KG1 (cell line): ENCODE results near the gene TRPM4.
"Not testable (repeated sequence)": the region's sequence is repeated elsewhere in the genome, so short reads cannot be mapped to it uniquely, and the experiment has no call there.

Experiments used
- DNase-seq: peaks from one replicate; lab custom pipeline; 2025; lab: John Stamatoyannopoulos, UW

Gene TRPM4

DNA sequence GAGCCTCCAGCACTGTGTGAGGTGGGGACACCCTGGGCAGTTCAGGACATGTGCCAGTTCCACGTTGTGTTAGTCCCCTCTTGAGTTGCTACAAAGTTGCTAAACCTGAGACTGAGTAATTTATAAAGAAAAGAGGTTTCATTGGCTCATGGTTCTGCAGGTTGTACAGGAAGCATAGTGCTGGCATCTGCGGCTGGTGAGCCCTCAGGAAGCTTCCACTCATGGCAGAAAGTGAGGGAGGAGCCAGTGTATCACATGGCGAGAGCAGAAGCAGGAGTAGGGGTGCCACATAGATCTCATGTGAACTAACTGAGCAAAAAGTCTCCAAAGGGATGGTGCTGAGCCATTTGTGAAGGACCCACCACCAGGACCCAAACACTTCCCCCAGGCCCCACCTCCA lies 33.2 kb downstream of the TRPM4 start:
- no peak for DNase-seq

DNA sequence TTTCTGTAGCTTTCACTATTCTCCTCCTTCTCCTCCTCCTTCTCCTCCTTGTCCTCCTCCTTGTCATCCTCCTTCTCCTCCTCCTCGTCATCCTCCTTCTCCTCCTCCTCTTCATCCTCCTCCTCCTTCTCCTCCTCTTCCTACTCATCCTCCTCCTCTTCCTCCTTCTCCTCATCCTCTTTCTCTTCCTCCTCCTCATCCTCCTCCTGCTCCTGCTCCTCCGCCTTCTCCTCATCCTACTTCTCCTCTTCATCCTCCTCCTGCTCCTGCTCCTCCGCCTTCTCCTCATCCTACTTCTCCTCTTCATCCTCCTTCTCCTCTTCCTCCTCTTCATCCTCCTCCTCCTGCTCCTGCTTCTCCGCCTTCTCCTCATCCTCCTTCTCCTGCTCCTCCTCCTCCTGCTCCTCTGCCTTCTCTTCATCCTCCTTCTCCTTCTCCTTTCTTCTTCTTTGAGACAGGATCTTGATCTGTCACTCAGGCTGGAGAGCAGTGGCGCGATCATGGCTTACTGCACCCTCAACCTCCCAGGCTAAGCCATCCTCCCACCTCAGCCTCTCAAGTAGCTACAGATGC lies 36.3 kb downstream of the TRPM4 start:
- no peak for DNase-seq

DNA sequence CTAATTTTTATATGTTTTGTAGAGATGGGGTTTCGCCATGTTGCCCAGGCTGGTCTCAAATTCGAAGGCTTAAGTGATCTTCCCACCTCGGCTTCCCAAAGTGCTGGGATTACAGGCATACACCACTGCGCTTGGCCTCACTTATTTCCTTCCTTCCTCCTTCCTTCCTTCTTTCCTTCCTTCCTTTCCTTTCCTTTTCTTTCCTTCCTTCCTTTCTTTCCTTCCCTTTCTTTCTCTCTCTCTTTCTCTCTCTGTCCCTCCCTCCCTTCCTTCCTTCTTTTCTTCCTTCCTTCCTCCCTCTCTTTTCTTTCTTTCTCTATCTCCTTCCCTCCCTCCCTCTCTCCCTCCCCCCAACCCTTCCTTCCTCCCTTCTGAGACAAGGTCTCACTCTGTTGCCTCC lies 36.8 kb downstream of the TRPM4 start:
- no peak for DNase-seq

DNA sequence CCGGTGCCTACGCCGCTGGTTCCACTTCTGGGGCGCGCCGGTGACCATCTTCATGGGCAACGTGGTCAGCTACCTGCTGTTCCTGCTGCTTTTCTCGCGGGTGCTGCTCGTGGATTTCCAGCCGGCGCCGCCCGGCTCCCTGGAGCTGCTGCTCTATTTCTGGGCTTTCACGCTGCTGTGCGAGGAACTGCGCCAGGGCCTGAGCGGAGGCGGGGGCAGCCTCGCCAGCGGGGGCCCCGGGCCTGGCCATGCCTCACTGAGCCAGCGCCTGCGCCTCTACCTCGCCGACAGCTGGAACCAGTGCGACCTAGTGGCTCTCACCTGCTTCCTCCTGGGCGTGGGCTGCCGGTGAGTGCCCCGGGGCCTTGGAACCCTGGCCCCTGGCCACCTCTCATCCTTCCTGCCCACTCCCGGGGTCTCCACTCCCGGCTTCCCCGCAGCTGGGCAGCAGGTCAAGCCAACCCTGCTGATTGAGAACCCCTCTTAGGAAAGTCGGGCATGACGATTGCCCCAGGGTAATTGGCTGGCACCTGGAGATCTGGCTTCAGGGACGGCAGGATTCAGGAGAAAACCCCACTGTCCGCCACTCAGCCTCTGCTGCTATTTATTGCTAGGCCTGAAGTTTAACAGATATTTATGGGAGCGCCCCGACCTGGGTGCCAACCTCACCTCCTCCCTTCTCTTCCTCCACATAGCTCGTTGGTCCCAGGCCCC lies 39.1 kb downstream of the TRPM4 start:
- DNase-seq: no peak

DNA sequence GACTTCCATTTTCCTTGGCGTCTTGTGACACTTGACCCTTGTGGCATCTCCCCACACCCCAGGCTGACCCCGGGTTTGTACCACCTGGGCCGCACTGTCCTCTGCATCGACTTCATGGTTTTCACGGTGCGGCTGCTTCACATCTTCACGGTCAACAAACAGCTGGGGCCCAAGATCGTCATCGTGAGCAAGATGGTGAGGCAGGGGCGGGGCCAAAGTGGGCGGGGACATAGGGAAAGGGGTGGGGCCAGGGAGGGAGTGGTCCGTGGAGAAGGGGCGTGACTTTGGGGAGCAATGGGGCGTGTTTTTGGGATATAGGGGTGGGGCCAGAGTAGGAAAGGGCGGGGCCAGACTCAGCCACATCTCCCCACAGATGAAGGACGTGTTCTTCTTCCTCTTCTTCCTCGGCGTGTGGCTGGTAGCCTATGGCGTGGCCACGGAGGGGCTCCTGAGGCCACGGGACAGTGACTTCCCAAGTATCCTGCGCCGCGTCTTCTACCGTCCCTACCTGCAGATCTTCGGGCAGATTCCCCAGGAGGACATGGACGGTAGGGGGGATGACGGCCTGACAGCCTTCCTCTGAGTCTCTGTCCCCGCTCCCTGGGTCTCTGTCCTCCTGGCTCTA lies 42.8 kb downstream of the TRPM4 start:
- DNase-seq: no peak

DNA sequence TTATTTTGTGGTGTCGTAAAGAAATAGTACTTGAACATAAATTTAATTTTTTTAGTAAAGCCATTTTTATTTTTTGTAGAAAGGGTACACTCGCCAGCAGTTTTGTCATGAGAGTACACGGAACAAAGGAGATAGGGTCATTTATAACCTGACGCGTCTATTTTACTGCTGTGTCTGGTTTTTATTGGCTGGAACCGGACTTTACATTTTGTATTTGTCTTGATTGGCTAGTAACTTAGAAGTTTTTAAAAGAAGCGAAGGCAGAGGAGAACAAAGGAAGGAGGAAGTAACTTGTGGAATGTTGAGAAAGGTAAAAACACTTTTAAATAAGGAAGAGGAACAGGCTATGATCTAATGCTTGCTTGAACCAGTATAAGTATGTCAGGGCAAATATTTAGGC lies 43.5 kb downstream of the TRPM4 start:
- DNase-seq: no peak

DNA sequence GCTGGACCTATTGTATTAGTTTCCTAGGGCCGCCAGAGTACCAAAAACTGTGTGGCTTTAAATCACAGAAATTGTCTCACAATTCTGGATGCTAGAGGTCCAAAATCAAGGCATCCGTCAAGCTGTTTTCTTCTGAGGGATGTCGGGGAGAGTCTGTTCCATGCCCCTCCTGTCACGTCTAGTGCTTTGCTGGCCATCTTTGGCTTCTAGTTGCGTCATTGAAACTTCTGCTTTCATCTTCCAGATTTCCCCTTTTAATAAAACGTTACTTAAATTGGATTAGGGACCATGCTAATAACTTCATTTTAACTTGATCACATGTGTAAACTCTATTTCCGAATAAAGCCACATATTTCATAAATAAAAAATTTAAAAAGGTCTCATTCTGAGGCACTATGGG lies 47.5 kb downstream of the TRPM4 start:
- no peak for DNase-seq

DNA sequence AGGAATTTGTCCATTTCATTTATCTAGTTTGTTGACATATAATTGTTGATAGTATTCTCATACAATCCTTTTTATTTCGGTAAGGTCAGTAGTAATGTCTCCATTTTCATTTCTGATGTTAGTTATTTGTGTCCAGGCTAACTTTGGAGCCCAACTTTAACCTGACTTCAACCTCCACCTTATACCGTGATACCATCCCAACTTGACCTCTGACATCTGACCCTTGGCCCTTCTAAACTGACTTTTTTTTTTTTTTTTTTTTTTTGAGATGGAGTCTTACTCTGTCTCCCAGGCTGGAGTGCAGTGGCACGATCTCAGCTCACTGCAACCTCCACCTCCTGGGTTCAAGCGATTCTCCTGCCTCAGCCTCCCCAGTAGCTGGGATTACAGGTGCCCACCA lies 51.9 kb downstream of the TRPM4 start:
- not testable (repeated sequence) for DNase-seq

DNA sequence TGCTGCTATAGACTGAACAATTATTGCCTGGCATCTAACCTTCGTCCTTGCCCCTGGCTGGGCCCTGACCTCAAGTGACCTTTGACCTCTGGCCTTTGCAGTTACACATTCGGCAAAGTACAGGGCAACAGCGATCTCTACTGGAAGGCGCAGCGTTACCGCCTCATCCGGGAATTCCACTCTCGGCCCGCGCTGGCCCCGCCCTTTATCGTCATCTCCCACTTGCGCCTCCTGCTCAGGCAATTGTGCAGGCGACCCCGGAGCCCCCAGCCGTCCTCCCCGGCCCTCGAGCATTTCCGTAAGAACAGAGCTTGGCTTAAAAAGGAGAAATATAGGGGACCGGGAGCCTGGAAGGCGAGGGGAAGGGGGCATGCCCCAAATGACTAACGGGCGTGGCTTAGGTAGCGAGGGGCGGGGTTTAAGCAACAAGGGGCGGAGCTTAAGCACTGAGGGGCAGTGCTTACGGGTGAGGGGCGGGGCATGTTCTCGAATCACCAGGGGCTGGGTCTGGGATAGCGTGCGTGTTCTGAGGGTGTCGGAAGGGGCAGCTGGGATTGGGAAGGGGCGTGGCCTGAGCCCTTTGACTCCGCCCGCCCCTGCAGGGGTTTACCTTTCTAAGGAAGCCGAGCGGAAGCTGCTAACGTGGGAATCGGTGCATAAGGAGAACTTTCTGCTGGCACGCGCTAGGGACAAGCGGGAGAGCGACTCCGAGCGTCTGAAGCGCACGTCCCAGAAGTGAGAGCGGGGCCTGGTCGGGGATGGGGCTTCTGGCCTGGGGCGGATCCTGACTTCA lies 52.7 kb downstream of the TRPM4 start:
- DNase-seq: no peak

DNA sequence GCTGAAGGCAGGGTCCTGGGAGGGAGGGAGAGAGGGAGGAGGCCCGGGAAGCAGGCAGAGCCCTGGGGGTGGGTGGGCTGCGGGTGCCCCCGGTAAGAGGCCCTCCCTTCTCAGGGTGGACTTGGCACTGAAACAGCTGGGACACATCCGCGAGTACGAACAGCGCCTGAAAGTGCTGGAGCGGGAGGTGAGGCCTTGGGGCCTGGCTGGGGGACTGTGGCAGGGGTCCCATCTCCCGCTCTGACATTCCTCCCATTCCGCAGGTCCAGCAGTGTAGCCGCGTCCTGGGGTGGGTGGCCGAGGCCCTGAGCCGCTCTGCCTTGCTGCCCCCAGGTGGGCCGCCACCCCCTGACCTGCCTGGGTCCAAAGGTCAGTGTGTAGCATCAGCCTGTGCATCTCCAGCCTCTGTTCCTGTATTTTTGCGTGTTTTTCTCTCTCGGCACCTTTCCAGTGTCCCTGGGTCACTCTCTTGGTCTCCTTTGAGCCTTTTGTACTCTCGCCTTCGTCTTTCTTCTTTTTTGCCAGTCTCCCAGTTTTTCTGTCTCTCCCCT lies 53.4 kb downstream of the TRPM4 start:
- no peak for DNase-seq

DNA sequence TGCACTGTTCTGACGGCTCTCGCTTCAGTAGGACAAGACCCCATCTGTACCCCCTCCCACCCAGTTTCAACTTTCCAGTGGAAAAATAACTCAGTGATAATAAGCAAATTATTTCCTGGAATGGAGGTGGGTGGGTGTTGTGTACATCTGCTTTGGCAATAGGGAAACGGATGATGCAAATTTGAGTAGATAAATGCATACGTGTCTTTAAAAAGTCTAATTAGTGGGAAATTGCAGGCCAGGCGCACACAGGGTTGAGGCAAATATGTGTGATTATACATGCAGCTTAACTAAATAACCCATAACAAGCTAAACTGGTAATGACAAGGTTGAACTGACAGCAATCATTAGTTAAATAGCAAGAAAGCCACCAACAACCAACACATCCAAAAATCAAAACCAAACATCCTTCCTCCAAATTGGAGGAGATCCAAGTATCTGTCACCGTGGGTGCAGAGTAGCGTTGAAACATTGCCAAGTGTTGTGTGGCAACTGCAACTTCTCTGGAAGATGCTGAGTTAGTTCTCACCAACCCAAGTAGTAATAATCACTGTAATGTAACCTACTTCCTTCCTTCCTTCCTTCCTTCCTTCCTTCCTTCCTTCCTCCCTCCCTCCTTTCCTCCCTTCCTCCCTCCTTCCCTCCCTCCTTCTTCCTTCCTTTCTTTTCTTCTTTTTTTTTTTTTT lies 54.6 kb downstream of the TRPM4 start:
- DNase-seq: no peak

DNA sequence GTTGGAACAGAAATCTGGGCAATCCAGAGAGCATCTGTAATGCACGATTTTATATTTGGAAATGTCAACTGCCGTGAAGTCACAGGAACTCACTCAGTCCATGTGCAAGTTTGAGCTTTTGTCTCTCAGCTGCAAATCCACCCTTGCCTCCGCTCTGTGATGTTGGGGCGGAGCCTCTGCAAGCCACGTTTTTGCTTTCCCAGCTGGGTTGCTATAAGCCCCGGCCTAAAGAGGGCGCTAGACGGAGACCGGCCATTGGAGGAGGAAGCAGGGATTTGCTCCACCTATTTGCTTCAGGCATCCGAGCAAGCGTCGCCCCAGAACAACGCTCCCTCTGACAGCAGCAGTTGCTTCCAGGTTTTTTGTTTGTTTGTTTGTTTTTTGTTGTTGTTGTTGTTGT lies 56.2 kb downstream of the TRPM4 start:
- no peak for DNase-seq

DNA sequence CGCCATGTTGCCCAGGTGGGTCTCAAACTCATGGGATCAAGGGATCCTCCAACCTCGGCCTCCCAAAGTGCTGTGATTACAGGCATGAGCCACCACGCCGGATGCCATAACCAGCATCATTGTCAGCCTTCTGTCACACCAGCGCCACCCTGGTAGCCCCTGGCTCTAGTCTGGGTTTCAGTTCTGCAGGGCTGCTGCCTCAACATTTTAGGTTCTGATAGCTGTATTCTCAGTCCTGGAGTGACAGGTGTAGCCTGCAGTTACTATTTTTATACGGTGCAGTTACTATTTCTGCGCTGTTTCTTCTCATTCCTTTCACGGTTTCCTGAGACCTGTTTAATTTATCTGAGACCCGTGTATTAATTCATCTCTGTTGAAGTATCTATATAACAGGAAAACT lies 57.1 kb downstream of the TRPM4 start:
- no peak for DNase-seq

DNA sequence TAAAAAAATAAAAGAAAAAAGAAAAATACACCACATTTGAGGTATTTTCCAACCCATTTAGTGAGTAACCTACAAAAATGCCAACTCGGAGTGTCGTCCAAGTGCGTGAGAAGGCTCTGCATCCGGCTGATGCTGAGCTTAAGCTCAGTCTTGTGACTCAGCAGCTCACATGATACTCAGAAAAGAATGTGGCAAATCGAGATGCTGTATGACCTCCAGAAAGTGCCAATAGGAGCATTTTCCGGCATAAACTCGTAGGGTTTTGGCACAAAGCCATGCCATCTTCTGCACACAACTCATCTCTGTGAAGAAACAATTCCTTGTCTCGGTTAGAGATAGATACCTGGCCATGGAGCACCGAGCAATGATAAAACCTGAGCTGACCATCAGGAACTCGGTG lies 58.5 kb downstream of the TRPM4 start:
- DNase-seq: no peak

DNA sequence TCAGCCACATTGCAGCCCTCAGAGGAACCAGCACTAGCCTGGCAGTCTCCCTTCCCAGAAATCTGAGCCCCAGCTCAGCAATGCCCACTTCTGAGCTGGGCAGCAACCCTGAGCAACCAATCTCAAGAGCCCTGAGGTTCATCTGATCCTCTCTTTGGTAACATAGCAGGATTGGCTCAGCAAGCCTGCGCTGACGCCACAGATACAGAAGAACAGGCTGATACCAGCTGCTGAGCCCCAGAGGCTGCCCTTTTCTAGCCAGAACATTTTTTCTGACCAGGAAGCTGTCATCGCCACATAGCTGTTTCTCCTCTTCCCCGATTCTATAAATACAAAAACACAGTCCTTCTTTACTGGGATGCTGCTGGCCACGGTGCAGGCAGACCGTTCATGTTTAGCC lies 59.8 kb downstream of the TRPM4 start:
- DNase-seq: no peak

DNA sequence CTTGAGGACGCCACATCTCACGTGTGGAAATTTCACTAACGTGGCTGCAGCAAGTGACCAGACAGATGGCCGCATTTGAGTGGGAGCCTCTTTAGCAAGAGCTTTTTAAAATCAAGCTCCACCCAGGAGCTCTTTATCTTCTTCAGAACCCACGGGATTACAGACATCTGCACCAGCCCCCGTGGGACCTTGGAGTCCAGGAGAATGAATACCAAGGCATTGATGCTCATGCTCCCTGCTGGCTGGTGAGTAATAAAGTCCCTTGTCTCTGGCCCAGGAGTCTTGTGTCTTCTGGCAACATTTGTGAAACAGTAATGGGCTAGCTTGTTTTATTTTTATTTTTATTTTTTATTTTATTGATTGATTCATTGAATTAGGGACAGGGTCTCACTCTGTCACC lies 64.4 kb downstream of the TRPM4 start:
- DNase-seq: no peak

DNA sequence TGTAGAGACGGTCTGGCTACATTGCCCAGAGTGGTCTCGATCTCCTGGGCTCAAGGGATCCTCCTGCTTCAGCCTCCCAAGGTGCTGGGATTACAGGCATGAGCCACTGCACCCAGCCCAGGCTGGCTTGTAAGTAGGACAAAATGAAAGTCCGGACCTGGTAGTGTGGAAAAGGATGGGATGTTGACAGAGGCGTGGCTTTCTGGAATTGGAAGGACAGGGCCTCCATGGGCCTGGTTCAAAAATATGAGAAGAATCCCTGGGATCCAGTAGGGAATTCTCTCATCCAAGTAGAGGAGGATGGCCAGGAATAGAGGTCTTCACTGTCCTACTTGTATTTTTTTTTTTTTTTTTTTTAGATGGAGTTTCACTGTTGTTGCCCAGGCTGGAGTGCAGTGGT lies 64.9 kb downstream of the TRPM4 start:
- no peak for DNase-seq

DNA sequence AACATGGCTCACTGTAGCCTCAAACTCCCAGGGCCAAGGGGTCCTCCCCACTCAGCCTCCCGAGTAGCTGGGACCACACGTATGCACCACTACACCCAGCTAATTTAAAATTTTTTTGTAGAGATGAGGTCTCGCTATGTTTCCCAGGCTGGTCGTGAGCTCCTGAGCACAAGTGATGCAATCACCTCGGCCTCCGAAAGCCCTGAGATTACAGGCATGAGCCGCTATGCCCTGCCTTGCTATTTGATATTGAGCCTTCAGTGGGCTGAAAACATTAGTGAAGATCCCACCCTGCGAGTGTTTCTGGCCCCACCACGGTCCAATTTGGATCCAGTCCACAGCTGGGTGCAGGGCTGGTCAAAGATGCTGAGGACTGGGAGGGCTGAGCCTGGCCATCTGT lies 65.9 kb downstream of the TRPM4 start:
- DNase-seq: no peak

DNA sequence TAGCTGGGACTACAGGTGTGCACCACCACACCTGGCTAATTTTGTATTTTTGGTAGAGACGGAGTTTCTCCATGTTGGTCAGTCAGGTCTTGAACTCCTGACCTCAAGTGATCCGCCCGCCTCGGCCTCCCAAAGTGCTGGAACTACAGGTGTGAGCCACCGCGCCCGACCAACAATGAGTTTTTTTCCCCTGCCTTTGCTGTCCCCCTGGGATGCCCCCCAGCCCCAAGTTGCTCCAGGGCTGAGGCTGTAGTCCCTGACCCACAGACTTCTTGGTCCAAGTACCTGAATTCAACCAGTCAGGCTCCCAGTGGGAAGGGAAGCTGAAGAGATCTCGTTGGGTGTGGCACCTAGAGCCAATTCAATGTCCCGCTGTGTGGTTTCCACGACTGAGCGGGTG lies 66.8 kb downstream of the TRPM4 start:
- DNase-seq: not testable (repeated sequence)

DNA sequence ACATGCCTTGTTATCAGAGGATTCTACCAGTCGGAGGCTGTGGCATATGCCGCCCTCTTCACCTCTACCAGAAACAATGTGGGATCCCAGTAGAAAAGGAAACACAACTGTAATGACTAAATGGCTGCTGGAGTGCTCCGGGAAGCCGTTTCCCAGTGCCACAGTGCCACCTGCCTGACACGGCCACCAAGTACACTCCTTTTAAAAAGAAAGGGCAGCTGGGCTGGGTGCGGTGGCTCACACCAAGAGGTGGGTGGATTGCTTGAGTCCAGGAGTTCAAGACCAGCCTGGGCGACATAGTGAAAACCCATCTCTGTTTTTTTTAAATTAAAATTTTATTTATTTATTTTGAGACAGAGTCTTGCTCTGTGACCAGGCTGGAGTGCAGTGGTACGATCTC lies 67.3 kb downstream of the TRPM4 start:
- no peak for DNase-seq

DNA sequence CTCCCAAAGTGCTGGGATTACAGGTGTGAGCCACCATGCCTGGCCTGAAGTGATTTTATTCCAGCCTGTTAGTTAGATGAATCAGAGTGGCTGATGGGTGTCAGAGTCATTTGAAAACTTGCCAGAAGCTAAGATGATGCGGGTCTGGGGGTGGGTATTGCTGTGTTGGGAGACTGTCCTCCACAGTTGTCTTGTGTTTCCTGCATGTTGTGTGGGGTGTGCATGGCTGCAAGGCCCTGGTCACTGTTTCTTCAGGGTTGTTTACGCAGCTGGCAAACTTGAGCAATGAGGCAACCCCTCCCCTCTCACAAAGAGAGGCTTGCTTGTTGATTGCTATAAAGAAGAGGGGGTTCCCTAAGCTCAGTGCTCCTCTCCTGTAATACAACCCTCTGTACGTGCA lies 71.8 kb downstream of the TRPM4 start:
- DNase-seq: no peak

DNA sequence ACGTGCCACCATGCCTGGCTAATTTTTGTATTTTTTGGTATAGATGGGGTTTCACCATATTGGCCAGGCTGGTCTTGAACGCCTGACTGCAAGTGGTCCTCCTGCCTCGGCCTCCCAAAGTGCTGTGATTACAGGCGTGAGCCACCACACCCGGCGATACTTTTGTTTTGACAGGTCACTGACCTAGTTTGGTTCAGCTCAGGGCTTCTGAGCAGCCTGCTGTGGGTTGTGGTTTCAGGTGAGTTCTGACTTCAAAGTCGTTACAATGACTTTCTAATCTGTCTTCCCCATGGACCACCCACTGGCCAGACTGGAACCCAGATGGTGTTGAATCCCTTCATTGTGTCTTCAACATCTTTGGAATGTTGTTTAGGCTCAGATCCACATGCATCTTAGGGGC lies 73.8 kb downstream of the TRPM4 start:
- DNase-seq: no peak
